NCI-H2171 (cell line): Measurements from ENCODE around the gene PXDN.

ENCODE experiments used
- DNase-seq: peaks from one replicate; lab custom pipeline; 2025; lab: John Stamatoyannopoulos, UW

Gene PXDN

DNA sequence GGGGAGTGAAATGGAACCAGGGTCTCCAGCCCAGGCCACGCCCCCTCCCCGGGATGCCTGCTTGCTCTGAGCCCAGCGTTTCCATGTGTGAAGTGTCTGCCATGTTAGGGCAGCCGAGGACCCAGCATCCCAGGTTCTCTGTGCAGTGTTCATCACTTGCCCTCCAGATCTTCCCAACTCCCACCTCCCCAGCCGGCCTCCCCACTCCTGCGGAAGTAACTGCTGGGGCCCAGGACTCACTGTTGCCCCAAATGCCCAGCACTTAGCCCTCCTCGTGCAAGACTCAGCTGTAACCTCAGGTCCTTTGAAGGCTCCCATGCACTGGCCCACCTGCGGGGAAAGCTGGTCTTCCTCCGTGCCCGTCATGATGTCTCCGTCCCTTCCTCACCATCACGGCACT lies 9.7 kb upstream of the PXDN start:
- no peak for DNase-seq

DNA sequence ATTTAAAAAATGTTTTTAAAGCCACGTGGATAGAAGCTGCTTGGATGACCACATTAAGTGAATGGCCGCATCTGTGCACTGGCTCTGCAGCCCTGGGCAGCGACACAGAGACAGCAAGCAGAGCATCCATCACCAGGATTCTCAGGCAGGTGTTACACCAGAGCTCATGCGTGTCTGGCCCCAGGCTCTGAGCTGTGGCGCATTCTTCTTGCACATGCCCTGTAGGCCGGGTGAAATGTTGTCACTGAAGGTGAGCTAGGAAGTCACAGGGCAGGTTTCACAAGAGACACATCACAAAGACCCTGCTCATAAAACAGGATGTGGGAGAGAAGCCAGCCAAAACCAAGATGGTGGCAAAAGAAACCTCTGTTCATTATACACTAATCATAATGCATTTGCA lies 8.4 kb upstream of the PXDN start:
- no peak for DNase-seq

DNA sequence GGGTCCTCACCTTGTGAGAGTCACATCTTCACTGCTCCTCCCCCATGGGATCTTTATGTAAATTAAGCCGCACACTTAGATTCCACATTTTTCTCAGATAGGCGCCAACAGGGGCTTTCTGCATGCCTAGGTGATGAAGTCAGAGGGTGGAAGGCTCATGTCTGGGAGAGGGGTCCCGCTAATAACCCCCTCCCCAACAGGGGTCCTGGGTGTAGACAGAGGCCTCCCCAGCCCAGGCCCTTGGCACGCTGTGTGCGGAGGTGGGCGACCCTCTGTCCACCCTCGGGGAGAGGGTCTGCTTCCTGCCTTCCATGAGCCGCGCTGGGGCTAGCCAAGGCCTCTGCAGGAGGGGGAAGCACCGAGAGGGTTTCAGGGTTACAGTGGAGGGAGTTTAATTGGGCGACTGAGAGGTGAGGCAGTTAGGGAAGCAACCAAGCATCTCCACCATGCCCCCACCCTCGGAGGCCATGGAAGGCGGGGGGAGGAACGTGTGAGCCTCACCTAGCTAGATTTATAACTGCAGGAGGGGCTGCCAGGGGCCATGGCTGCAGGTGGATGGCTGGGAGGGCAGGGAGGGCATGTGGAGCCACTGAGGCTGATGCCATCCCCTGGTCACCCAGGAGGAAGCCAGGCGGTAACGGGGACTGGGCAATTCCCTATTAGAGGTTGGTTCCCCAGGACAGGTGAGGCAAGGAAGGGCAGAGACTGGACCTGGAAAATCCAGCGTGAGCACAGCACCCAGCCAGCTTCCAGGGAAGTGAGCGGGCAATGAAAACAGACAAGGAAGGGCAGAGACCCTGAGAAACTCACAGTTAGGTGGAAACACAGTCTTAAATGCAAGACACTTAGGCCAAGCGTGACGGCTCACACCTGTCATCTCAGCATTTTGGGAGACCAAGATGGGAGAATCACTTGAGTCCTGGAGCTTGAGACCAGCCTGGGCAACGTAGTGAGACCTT lies 7.7 kb upstream of the PXDN start:
- DNase-seq, result no peak

DNA sequence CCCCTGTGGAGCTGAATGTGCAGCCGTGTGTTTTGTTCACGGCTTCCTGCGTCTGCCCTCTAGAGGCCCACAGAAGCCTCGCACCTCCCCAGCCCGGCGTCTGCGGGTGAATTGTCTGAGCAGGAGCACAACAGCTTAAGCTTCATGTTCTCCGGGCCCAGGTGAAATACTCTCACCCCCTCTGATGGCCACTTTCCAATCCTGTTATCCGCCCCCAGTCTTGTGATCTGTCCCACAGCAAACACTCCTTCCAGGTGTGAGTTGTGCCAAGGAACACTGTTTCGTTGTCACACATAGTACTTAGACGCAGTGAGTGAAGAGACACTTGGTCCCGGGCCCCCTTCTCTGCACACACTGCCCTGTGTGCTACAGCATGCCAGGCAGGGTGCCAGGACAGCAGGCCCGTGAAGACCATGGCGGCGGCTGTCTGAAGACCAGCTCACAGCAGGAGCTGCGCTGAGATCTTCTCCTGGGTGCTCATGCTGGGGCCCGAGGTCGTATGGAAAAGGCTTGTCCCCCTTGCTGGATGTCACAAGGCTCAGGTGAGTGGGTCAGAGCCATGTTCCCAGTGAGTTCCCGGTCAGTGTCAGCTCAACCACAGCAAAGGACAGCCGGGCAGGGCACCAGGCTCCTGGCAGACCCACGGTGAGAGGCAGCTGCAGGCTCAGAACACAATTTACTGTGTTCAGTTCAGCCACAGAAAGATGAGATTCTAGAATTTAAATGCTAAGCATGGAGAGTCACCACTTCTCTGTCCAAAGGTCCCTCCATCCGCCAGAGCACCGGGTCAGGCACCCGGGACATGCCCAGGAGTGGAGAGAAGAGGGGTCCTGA lies 6.8 kb upstream of the PXDN start:
- DNase-seq, result peak; percentile 83

DNA sequence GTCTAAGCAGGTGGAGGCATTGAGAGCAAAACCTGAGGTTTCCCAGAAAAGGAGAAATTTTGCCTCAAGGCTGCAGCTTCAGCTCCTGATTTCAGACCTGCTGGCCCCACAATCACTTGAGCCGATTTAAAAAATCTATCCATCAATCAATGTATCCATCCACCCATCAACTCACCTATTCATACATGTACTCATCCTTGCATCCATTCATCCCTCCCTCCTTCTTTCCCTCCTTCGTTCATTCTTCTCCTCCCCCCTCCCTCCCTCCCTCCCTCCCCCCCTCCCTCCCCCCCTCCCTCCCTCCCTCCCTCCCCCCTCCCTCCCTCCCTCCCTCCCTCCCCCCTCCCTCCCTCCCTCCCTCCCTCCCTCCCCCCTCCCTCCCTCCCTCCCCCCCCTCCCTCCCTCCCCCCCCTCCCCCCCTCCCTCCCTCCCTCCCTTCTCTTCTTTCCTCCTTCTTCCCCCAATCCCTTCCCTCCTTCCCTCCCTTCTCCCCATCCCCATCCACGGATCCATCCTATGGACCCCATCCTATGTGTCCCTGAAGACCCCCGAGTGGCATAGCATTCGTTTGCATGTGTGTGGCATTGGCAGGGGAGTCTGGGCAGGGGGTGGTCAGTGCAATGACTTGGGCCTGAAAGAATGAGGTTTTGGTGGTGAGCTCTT lies 6.1 kb upstream of the PXDN start:
- no peak for DNase-seq

DNA sequence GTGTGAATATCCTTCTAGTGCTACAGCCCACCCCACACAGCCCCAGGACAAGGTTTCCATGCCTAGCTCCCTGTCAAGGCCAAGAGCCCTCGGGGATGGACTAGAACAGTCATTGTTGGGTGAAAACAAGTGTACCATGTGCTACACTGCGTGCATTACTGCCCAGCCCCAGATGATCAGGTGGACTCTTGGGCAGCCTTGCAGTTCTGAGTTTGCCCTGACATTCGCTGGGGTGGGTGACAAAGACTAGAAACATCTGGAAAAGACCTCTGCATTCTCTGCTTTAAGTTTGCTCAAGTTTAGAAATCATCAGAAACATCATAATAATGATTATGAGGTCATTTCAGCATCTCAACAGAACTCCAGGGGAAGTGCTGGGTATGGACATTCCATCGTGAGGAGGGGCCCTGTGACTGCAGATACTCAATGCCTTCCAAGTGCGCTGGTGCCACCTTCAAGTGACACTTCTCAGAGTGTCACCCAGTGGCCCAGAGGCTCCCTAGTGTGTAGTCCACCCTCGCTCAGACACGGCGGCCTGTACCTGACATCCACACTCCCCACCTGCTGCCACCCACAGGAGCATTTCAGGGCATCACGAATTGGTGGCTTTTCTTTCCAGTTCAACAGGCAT lies 5.3 kb upstream of the PXDN start:
- no peak for DNase-seq

DNA sequence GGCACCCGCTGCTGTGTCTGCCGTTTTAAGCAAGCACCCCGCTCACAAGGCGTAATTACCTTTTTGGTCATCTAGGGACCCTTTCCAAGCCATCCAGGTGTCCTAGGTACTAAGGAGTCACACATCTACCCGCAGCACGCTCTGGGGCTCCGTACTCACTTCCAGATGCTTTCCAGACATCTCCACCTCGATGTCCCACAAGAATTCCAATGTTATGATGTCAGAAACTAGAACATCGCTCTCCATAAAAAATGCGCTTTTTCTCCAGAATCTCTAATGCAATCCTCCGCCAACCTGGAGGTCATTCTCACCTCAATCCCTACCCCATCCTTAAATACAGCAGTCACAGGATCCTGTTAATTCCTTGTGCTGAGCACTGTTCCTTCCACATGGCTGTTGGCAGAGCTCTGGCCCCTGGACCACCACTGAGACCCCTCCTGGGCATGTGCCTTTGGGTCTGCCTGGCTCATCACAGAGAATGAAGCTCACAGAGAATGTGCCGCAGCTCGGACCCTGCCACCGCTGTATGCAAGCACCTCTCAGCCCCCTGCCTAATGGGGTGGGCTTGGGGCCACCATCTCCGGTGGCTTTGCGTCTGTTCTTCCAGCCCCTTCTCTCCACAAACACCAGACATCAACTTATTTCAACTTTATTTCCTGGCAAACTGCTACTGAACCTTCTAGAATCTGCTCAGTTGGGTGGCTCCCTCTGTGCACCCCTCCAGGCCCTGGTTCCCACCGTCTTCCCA lies 4.6 kb upstream of the PXDN start:
- DNase-seq, result no peak

DNA sequence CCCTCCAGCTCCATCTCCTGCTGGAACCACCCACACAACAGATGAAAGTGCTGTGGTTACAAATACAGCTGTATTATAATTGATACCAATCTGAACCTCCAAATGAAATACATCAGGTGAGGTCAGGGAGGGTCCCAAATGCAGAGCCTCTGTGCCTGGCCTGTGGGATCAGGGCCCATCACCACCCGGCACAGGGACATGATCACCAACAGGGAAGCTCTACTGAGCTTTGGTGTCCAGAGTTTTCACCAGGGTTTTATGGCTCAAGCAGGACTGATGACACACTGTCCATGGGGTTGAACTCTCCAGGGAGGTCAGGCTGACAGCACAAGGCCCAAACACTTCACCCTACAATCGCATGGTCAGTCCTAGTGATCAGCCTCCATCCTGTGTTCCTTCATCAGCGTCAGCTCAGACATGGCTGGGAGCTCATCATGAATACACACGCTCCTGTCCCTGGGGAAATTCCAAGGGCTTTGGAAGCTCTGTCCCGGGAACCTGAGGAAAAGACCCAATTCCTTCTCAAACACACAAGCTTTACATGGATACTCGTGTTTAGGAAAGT lies 3.9 kb upstream of the PXDN start:
- no peak for DNase-seq

DNA sequence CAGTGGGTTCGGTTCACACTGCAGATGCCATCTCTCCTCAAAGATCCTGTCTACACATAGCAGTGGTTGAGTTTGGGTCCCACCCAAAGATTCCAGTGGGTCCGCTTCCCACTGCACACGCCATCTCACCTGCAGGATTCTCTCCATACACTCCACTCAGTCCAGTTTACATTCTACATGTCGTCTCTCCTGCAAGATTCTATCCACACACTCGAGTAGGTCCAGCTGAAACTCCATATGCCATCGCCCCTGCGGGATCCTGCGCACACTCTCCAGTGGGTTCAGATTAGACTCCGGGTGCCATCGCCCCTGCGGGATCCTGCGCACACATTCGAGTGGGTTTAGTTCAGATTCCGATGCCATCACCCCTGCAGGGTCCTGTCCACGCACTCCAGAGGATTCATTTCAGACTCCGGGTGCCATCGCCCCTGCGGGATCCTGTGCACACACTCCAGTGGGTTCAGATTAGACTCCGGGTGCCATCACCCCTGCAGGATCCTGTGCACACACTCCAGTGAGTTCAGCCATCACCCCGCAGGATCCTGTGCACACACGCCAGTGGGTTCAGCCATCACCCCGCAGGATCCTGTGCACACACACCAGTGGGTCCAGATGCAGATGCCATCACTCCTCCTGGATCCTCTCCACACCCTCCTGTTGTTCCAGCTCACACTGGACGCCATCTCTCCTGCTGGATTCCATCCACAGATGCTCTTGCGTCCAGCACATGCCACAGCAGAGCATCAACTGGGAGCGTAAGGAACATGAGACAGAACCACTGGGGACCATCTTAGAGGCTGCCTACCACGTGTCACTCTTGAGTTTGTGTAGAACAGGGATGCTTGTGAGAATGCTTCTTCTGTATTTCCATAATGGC lies 3.0 kb upstream of the PXDN start:
- DNase-seq, result no peak

DNA sequence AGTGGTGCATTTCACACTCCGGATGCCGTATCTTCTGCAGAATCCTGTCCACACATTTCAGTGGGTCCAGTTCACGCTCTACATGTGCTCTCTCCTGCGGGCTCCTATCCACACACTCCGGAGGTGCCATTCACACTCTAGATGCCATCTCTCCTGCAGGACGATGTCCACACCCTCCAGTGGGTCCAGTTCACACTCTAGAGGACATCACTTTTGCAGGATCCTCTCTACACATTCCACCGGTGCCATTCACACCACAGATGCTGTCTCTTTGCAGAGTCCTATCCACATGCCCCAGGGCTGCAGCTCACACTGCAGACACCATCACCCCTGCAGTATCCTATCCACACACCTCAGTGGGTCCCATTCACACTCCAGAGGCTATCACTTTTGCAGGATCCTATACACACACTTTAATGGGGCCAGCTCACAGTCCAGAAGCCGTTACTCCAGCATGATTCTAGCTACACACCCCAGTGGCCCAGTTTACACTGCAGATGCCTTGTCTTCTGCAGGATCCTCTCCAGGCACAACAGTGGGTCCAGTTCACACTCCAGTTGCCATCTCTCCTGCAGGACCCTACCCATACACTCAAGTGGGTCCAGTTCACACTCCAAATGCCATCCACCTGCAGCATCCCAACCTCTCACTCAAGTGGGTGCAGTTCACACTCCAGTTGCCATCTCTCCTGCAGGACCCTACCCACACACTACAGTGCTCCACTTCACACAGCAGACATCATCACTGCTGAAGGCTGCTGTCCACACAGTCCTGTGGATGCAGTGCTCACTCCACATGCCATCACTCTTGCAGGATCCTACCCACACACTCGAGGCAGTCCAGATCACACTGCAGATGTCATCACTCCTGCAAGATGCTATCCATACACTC lies 2.1 kb upstream of the PXDN start:
- DNase-seq, result no peak

DNA sequence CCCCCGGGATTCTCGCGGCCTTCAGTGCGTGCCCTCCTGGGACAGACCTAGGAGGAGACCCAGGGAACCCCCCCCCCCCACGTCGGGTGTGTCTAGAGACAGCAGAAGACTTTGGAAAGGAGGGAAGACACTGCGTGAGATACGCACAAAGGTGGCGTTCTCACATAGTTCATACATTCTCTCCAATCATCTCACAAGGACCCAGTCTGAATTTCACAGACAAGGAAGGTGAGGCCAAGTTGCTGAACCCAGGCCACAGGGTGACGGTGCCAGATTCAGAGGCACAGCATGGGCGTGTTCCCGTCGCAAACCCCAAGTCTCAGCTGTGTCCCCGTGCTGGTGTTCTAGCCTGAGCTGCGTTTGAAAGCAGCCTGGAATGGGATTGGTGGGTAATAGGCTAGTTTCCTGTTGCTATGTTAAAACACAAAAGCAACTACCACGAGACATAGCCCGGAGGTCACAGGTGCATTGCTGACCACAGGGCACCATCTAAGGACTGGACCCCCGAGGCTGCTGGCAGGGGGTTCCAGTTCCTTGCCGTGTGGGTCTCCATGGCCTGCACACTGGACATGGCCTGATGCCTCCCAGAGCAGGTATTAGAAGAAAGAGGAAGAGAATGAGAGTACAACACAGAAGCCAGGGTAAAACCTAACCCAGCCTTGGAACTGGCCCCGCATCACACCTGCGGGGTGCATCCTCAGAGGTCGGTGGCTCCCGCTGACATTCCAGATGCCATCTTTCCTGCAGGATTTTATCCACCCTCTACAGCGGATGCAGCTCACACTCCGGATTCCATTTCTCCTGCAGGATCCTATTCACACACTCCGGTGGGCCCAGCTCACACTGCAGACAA lies 1.1 kb upstream of the PXDN start:
- no peak for DNase-seq

DNA sequence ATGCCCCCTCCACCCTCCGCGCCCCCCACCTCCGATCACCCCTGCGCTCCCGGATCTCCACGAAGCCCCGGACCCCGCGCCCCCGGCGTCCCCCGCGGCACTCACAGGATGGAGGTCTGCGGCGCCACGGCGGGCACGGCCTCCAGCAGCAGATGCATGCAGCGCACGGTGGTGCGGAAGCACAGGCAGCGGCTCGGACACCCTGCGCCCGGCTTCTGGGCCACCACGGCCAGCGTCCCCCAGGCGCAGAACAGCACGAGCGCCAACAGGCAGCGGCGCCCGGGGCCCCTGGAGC lies 217 bp downstream of the PXDN start:
- DNase-seq, result no peak

DNA sequence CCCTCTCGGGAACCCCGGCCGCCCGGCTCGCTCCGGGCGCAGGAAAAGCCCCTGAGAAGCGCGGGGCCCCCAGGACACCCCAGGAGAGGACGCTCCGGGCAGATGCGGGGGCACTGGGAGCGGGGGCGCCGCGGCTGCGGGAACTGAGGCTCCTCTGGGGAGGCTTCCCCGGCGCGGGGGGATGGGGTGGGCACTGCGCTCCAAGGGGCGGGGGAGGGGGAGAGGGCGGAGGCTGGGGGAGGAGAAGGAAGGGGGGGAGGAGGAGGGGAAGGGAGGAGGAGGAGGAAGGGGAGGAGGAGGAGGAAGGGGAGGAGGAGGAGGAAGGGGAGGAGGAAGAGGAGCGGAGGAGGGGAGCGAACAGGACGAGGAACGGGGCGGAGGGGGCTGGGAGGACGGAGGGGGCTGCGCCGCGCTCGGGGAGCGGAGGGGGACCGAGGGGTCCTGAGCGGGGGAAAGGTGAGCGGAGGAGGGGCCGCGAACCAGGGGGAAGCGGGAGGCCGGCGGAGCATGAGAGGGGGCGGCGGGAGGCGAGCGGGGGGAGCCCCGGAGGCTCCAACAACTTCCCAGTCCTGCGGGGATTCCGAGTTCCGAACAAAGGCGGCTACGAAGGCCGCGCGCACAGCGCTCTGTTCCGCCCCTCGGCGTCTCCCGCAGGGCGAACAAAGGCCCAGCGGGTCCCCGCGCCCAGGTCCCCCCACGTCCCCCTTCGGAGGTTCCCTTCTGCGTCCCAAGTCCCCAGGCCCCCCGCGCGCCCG lies 742 bp downstream of the PXDN start:
- DNase-seq, result no peak

DNA sequence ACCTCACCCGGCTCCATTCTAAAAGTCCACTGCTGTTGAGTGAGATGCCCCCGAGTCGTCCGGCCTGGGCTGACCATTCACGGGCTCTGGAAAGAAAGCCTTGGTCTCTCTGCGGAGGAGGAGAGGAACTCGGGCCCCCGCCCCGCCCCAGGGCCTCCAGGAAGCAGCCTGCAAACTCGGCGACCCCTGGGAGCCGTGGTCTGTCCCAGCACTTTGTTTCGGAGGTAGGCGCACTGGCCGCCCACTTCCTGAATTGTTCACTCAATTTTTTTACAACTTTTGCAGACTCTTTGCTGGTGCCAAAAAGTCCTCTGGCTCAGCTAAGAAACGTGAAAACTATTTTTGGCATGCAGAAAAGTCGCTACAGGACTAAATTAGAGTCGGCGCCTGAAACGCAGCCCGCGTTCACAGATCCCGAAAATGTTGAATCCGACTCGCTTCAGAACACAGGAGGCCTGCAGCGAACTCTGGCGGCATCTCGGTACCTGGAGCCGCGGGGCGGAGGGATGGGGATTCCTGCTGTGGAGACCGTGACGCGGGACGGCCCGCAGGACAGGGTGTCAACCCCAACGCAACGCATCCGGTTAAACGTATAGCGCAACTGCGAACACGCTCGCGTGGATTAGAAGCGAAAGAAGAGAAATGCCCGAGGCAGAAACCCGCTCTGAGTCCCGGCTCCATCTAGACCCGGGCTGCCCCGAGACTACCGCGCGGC lies 1.5 kb downstream of the PXDN start:
- DNase-seq, result no peak

DNA sequence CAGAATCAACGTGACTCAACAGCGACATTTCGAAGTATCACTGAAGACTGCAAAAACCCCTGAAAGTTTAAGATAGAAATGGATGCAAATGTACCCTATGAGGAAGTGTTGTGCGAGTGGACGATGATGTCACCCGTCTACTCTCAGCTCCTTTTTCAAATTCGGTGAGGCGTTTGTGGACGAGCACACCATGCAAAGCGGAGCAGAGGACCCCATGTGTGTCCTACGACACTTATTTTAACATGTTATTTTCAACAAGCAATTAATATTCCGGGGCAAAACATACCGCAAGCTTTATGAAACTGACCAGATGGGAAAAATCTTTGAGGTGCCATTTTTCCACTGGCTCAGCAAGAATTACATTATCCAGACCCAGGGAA lies 2.0 kb downstream of the PXDN start:
- DNase-seq, result no peak

DNA sequence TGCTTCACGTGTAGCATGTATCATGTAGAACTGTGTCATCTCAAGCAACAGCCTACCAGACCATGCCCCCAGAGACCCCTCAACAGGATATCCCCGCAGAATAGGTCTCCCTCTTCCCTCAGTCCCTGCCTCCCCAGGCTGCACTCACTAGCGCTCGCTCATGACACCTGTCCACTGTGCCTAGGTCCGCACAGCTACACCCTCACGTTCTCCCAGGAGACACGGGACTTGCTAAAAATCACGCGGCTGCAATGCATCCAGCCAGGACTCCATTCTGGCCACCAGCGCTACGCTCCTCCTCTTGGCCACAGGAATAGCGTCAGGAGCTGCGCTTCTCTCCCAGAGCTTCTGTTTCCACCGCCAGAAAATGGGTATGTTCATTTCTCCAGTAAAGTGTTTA lies 2.5 kb downstream of the PXDN start:
- DNase-seq, result no peak
